ENCODE measurements around the gene FGFBP1. TPM values are rescaled to one million over a fixed set of nuclear protein-coding genes. Genes with fewer than 3 reads are reported as not detected.

Gene FGFBP1
- total RNA-seq, 3 donors from 2014 or later: 0.73 TPM; not detected in 2

DNA sequence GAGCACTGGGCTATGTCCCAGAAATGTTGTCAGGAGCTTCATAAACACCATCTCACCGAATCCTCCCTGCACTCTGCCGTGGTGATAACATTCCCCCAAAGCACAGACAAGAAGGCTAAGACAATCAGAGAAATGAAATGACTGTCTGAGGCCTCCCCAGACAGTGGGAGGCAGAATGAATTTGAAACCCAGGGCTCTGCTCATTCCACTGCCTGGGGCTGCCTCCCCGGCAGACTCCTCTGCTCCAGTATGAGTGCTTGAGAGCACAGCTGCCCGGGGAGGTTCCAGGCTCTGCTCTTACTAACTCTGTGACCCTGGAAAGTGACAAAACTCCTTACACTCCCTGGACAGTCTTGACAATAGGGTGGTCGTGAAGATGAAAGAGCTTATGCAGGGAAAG lies 9.7 kb downstream of the FGFBP1 start:
- Histone ChIP-seq H3K27ac (no peak overlapping the region), H3K4me3 (no peak overlapping the region), H3K4me1 (no peaks in the 10 kb centered on the region), H3K27me3 (no peaks in the 10 kb centered on the region), H3K9me3 (no peaks in the 10 kb centered on the region), H3K36me3 (no peaks in the 10 kb centered on the region)
- no peak for DNase-seq (ENCODE audit: low spot score in 2 of 2)
- intact Hi-C loops (cut with DNase I; ENCODE audit: low total_unique reads): no loop called here
- TF ChIP-seq POLR2A (IDR thresholded peaks at IDR 0.05): no peak
- TF ChIP-seq, protein P1, sequence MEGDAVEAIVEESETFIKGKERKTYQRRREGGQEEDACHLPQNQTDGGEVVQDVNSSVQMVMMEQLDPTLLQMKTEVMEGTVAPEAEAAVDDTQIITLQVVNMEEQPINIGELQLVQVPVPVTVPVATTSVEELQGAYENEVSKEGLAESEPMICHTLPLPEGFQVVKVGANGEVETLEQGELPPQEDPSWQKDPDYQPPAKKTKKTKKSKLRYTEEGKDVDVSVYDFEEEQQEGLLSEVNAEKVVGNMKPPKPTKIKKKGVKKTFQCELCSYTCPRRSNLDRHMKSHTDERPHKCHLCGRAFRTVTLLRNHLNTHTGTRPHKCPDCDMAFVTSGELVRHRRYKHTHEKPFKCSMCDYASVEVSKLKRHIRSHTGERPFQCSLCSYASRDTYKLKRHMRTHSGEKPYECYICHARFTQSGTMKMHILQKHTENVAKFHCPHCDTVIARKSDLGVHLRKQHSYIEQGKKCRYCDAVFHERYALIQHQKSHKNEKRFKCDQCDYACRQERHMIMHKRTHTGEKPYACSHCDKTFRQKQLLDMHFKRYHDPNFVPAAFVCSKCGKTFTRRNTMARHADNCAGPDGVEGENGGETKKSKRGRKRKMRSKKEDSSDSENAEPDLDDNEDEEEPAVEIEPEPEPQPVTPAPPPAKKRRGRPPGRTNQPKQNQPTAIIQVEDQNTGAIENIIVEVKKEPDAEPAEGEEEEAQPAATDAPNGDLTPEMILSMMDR (IDR thresholded peaks at IDR 0.05): no peak
- no peak for TF ChIP-seq POLR2AphosphoS5 (IDR thresholded peaks at IDR 0.05)

DNA sequence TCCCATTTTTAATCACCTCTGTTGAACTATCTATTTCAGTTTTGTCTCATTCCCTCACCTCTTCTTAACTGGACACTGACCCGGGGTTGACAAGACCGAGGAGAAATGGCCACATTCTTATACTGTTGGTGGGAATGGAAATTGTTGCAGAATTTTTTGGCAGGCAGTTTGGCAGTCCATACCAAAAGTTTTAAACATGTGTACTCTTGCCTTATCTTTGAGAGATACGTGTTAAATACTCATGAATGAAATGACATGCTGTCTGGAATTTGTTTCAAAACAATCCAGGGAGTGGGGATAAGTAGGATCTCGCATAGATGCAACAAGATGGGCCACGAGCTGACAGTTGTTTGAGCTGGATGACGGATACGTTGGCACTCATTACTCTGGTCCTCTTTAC lies 12.1 kb downstream of the FGFBP1 start:
- Histone ChIP-seq H3K4me1 (no peaks in the 10 kb centered on the region), H3K27ac (no peak overlapping the region), H3K36me3 (no peaks in the 10 kb centered on the region), H3K27me3 (no peaks in the 10 kb centered on the region), H3K9me3 (no peaks in the 10 kb centered on the region), H3K4me3 (no peak overlapping the region)
- TF ChIP-seq POLR2AphosphoS5 (IDR thresholded peaks at IDR 0.05): no peak
- TF ChIP-seq, protein P1 (IDR thresholded peaks at IDR 0.05): no peak
- no peak for TF ChIP-seq POLR2A (IDR thresholded peaks at IDR 0.05)
- intact Hi-C loops (cut with DNase I; ENCODE audit: low total_unique reads): no loop called here
- no peak for DNase-seq (ENCODE audit: low spot score in 2 of 2)

- Histone ChIP-seq H3K4me1 (no peaks in the 10 kb centered on the region), H3K27ac (no peak overlapping the region), H3K4me3 (no peak overlapping the region), H3K27me3 (no peaks in the 10 kb centered on the region), H3K36me3 (no peaks in the 10 kb centered on the region), H3K9me3 (no peaks in the 10 kb centered on the region)
- TF ChIP-seq POLR2AphosphoS5 (IDR thresholded peaks at IDR 0.05) (no peak), POLR2A (IDR thresholded peaks at IDR 0.05) (no peak)
- TF ChIP-seq, protein P1 (IDR thresholded peaks at IDR 0.05): no peak
- intact Hi-C loops (cut with DNase I; ENCODE audit: low total_unique reads): no loop called here
- DNase-seq (ENCODE audit: low spot score in 2 of 2): no peak
These were observed 12.7 kb downstream of the FGFBP1 start for GRCh38 chr4:15925830-15926229.

DNA sequence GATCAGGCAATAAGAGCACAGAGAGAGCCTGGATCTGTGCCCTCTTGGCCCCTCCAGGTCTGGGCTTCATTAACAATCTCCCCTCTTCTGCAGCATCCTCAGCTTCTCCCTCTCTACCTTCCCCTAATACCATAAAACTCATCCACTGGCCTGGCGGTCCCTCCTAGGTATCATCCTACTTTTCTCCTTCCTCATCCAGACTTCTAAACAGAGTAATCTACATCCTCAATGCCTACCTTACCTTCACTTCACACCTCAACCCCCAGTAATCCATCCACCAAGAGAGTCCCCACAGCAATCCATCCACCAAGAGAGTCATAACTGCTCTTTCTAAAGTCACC lies 17.0 kb downstream of the FGFBP1 start:
- Histone ChIP-seq H3K27ac (no peak overlapping the region), H3K4me1 (no peaks in the 10 kb centered on the region), H3K4me3 (no peak overlapping the region), H3K9me3 (no peaks in the 10 kb centered on the region), H3K27me3 (no peaks in the 10 kb centered on the region), H3K36me3 (no peaks in the 10 kb centered on the region)
- DNase-seq (ENCODE audit: low spot score in 2 of 2): no peak
- no peak for TF ChIP-seq POLR2A (IDR thresholded peaks at IDR 0.05)
- no peak for TF ChIP-seq POLR2AphosphoS5 (IDR thresholded peaks at IDR 0.05)
- TF ChIP-seq, protein P1 (IDR thresholded peaks at IDR 0.05): no peak
- intact Hi-C loops (cut with DNase I; ENCODE audit: low total_unique reads): no loop called here

GRCh38 chr4:15920723-15921591 lies 17.6 kb downstream of the FGFBP1 start:
- no peak for TF ChIP-seq POLR2A (IDR thresholded peaks at IDR 0.05)
- TF ChIP-seq, protein P1 (IDR thresholded peaks at IDR 0.05): no peak
- TF ChIP-seq POLR2AphosphoS5 (IDR thresholded peaks at IDR 0.05): no peak

More at GRCh38 chr4:15920723-15921591, 17.6 kb downstream of the FGFBP1 start:
- Histone ChIP-seq H3K9me3 (no peaks in the 10 kb centered on the region), H3K4me3 (no peak overlapping the region), H3K27me3 (no peaks in the 10 kb centered on the region), H3K4me1 (no peaks in the 10 kb centered on the region), H3K36me3 (no peaks in the 10 kb centered on the region), H3K27ac (no peak overlapping the region)
- intact Hi-C loops (cut with DNase I; ENCODE audit: low total_unique reads): no loop called here
- peak in 1 of 2 donors; percentile 23 for DNase-seq (ENCODE audit: low spot score in 2 of 2)

All from breast epithelium (tissue), 4 donors.